HG02973 (cell line): Measurements from ENCODE around the gene GPT2.
A peak's percentile ranks its signal among the peaks of the same experiment; 100 is the strongest.
"Not testable (repeated sequence)": the region's sequence is repeated elsewhere in the genome, so short reads cannot be mapped to it uniquely, and the experiment has no call there.

ENCODE experiments used
- ATAC-seq: cut with Tn5 transposase; IDR thresholded peaks from one replicate; pipeline ENCODE4 v1.9.1; 2021; ENCODE audit warnings: moderate library complexity; ENCODE audit not compliant: unreplicated experiment

Gene GPT2

GRCh38 chr16:46918905-46919792 lies 35.0 kb downstream of the GPT2 start:
- ATAC-seq, result peak; percentile 94

- ATAC-seq, result no peak
Observed at GRCh38 chr16:46920402-46921068, 36.4 kb downstream of the GPT2 start.

- no peak for ATAC-seq
Observed at GRCh38 chr16:46922239-46922638, 38.1 kb downstream of the GPT2 start.

GRCh38 chr16:46923513-46924295 lies 39.5 kb downstream of the GPT2 start:
- ATAC-seq, result no peak

GRCh38 chr16:46924402-46924801 lies 40.2 kb downstream of the GPT2 start:
- no peak for ATAC-seq

GRCh38 chr16:46926470-46927225 lies 42.5 kb downstream of the GPT2 start:
- ATAC-seq, result no peak

- ATAC-seq, result no peak
Observed at GRCh38 chr16:46927273-46927672, 43.1 kb downstream of the GPT2 start.

GRCh38 chr16:46928811-46929210 lies 44.6 kb downstream of the GPT2 start:
- ATAC-seq, result no peak

GRCh38 chr16:46929378-46930332 lies 45.5 kb downstream of the GPT2 start:
- ATAC-seq, result peak; percentile 64

- no peak for ATAC-seq
Observed at GRCh38 chr16:46930861-46931260, 46.7 kb downstream of the GPT2 start.

- no peak for ATAC-seq
Observed at GRCh38 chr16:46932802-46933201, 48.6 kb downstream of the GPT2 start.

GRCh38 chr16:46937536-46937935 lies 53.4 kb downstream of the GPT2 start:
- ATAC-seq, result no peak

- ATAC-seq, result not testable (repeated sequence)
Observed at GRCh38 chr16:46944713-46945112, 60.6 kb downstream of the GPT2 start.

GRCh38 chr16:46947900-46948547 lies 63.9 kb downstream of the GPT2 start:
- peak; percentile 55 for ATAC-seq

- ATAC-seq, result no peak
Observed at GRCh38 chr16:46948548-46949166, 64.5 kb downstream of the GPT2 start.

- peak; percentile 64 for ATAC-seq
Observed at GRCh38 chr16:46949241-46949892, 65.2 kb downstream of the GPT2 start.

- no peak for ATAC-seq
Observed at GRCh38 chr16:46950009-46950408, 65.8 kb downstream of the GPT2 start.

GRCh38 chr16:46954562-46954961 lies 70.4 kb downstream of the GPT2 start:
- no peak for ATAC-seq
